Karpas-422 (cell line): Measurements from ENCODE around the gene MYO18A. TPM values are rescaled to one million over a fixed set of nuclear protein-coding genes. Genes with fewer than 3 reads are reported as not detected.

Experiments
- DNase-seq: peaks from one replicate; pipeline ENCODE4 v3.0.0-alpha.2; 2015
- H2AFZ ChIP-seq: fragments of 200-600 bp; sonication (generic); 2 replicates; pipeline ENCODE4 v1.6.1; 2014; ENCODE audit warnings: antibody characterized with exemption, low read length, mixed read lengths
- H3K27ac ChIP-seq: fragments of 200-600 bp; sonication (generic); 2 replicates; pipeline ENCODE4 v1.5.1; 2014; ENCODE audit warnings: mild to moderate bottlenecking, low read length, moderate library complexity
- H3K27me3 ChIP-seq: fragments of 200-600 bp; sonication (generic); 2 replicates; pipeline ENCODE4 v1.6.1; 2014; ENCODE audit warnings: low read length, mixed read lengths
- H3K36me3 ChIP-seq: fragments of 200-600 bp; sonication (generic); 2 replicates; pipeline ENCODE4 v1.6.1; 2014; ENCODE audit warnings: low read length, mixed read lengths; ENCODE audit not compliant: insufficient read depth
- H3K4me1 ChIP-seq: fragments of 200-600 bp; sonication (generic); 2 replicates; pipeline ENCODE4 v1.6.1; 2014; ENCODE audit warnings: mild to moderate bottlenecking, low read length, mixed read lengths
- H3K4me2 ChIP-seq: fragments of 200-600 bp; sonication (generic); 2 replicates; pipeline ENCODE4 v1.6.1; 2014; ENCODE audit warnings: low read length, low read depth, mild to moderate bottlenecking; ENCODE audit not compliant: poor library complexity, severe bottlenecking
- H3K4me3 ChIP-seq: fragments of 200-600 bp; sonication (generic); 2 replicates; pipeline ENCODE4 v1.5.1; 2014; ENCODE audit warnings: mild to moderate bottlenecking, antibody characterized with exemption, low read length, mixed read lengths
- H3K79me2 ChIP-seq: fragments of 200-600 bp; sonication (generic); 2 replicates; pipeline ENCODE4 v1.6.1; 2014; ENCODE audit warnings: mild to moderate bottlenecking, low read length, mixed read lengths
- H3K9ac ChIP-seq: fragments of 200-600 bp; sonication (generic); 2 replicates; pipeline ENCODE4 v1.6.0; 2014; ENCODE audit warnings: low read length
- H3K9me2 ChIP-seq: fragments of 200-600 bp; sonication (generic), shearing (Covaris generic); replicated peaks from 2 replicates; pipeline ENCODE4 v1.6.0; 2014; ENCODE audit warnings: mild to moderate bottlenecking, low read length, moderate library complexity; ENCODE audit not compliant: insufficient read depth
- H3K9me3 ChIP-seq: fragments of 300-700, 200-600 bp; sonication (generic); 2 replicates; pipeline ENCODE4 v1.6.1; 2014; ENCODE audit warnings: low read length, mixed read lengths
- H4K20me1 ChIP-seq: fragments of 200-600 bp; sonication (generic); 2 replicates; pipeline ENCODE4 v1.6.1; 2014; ENCODE audit warnings: mild to moderate bottlenecking, antibody characterized with exemption, low read length, low read depth; ENCODE audit not compliant: insufficient read depth
- total RNA-seq: library from RNA; depleted of rRNA; stranded (reverse); fragments of >200 nt; shearing (Covaris generic); gene quantifications from 2 replicates; pipeline ENCODE4 v1.2.3, GENCODE V29; 2014; ENCODE audit warnings: low replicate concordance

MYO18A gene
- total RNA-seq, 1 experiment from 2014 or later = 16.4 TPM

DNA sequence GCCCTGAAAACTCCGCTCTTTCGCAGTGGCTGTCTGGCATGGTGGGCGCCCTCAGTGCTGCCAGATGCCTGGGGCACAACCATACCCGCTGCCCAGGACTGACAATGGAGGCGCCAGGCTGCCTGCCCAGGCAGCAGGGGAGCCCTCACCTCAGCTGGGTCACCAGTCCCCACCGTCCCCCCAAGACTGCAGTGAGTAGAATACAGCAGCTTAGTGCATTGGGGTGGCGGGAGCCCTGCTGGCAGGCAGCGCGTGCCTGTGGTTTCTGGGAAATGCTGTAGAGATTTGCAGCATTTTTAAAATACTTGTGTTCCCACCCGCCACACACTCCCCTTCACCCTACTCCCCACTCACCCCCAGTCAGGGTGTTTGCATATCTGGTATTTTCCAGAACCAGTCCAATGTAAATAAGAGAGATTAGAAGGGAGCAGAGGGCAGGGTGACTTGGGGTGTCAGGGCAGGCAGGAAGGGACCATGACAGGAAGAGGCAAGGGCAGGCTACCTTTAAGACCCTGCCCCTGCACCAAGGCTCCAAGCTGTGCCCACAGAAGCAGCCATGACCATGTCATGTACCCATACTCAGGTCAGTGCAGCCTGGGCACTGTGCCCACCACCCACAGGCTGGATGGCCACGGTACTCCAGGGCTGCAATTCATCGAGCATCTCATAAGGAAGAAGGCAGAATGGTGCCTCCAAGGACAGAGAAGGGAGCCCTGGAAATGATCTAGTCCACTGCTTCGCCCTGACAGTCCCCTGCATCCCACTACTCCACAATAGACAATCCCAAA is 21.5 kb downstream of the MYO18A start:
- Histone ChIP-seq H3K4me3 (no peak overlapping the region), H4K20me1 (no peaks in the 10 kb centered on the region), H3K27ac (no peak overlapping the region), H3K4me2 (no peak overlapping the region), H3K79me2 (no peaks in the 10 kb centered on the region), H3K4me1 (peaks cover 8% of the 10 kb centered on the region; the same call in 1 of the 2 replicates), H3K27me3 (no peaks in the 10 kb centered on the region), H3K9me2 (no peaks in the 10 kb centered on the region), H3K9ac (no peak overlapping the region), H3K9me3 (no peaks in the 10 kb centered on the region), H3K36me3 (no peaks in the 10 kb centered on the region), H2AFZ (no peak overlapping the region)
- no peak for DNase-seq

- Histone ChIP-seq H3K4me3 (no peak overlapping the region), H4K20me1 (no peaks in the 10 kb centered on the region), H3K27me3 (no peaks in the 10 kb centered on the region), H3K9ac (no peak overlapping the region), H3K4me2 (no peak overlapping the region), H3K36me3 (no peaks in the 10 kb centered on the region), H3K9me3 (no peaks in the 10 kb centered on the region), H3K27ac (no peak overlapping the region), H3K9me2 (no peaks in the 10 kb centered on the region), H2AFZ (no peak overlapping the region), H3K79me2 (no peaks in the 10 kb centered on the region), H3K4me1 (peaks cover 8% of the 10 kb centered on the region; the same call in 1 of the 2 replicates)
- DNase-seq = no peak
These were observed 22.1 kb downstream of the MYO18A start for GRCh38 chr17:29158096-29158487.

DNA sequence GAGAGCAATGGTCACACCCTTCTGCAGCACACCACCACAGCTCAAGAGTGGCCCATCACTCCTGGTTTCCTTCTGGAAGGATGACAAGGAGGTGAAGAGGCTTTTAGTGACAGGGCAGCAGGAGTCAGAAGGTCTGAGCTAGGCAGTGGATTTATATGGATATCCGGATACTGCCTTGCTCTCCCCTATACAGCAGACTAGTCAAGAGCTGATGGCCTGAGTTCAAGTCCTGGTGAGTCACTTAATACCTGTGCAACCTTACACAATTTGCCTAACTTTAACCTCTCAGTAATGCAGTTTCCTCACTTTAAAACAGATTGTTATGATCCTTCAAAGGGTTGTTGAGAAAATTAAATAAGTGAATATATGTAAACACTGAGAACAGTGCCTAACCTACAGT is 22.9 kb downstream of the MYO18A start:
- Histone ChIP-seq H3K4me1 (peaks cover 8% of the 10 kb centered on the region; the same call in 1 of the 2 replicates), H3K9ac (no peak overlapping the region), H4K20me1 (no peaks in the 10 kb centered on the region), H3K4me2 (no peak overlapping the region), H3K79me2 (no peaks in the 10 kb centered on the region), H3K27ac (no peak overlapping the region), H3K9me2 (no peaks in the 10 kb centered on the region), H3K9me3 (no peaks in the 10 kb centered on the region), H3K27me3 (no peaks in the 10 kb centered on the region), H3K36me3 (no peaks in the 10 kb centered on the region), H3K4me3 (no peak overlapping the region), H2AFZ (no peak overlapping the region)
- DNase-seq = no peak

DNA sequence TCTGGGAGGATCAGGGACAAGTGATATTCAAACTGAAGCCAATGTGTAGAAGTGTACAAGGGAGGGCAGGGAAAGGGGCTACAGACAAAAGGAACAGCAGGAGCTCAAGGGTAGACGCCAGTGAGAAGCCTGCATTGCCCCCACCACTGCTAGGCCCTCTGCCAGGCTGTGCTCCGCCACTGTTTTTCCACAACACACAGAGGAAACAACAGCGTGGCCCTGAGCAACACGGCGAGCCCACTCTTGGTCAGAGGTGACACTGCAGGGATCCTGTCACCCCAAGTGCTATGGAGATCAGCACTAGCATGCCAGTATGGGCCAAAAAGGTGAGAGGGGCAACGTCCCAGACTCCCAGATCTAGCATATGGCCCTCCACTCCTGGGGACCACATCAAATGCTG is 23.4 kb downstream of the MYO18A start:
- Histone ChIP-seq H3K4me2 (no peak overlapping the region), H3K36me3 (no peaks in the 10 kb centered on the region), H3K27ac (no peak overlapping the region), H2AFZ (no peak overlapping the region), H3K9ac (no peak overlapping the region), H3K79me2 (no peaks in the 10 kb centered on the region), H3K9me3 (no peaks in the 10 kb centered on the region), H3K4me1 (peaks cover 8% of the 10 kb centered on the region; the same call in 1 of the 2 replicates), H4K20me1 (no peaks in the 10 kb centered on the region), H3K27me3 (no peaks in the 10 kb centered on the region), H3K4me3 (no peak overlapping the region), H3K9me2 (no peaks in the 10 kb centered on the region)
- no peak for DNase-seq

- peaks cover 8% of the 10 kb centered on the region; the same call in 1 of the 2 replicates for H3K4me1 ChIP-seq
- no peak for DNase-seq
- no peak overlapping the region for H2AFZ ChIP-seq
- no peaks in the 10 kb centered on the region for H3K36me3 ChIP-seq
- no peak overlapping the region for H3K4me3 ChIP-seq
- no peaks in the 10 kb centered on the region for H3K9me3 ChIP-seq
- no peak overlapping the region for H3K9ac ChIP-seq
- no peak overlapping the region for H3K27ac ChIP-seq
- H3K4me2 ChIP-seq = no peak overlapping the region
- no peaks in the 10 kb centered on the region for H3K79me2 ChIP-seq
- H3K27me3 ChIP-seq = no peaks in the 10 kb centered on the region
- no peaks in the 10 kb centered on the region for H3K9me2 ChIP-seq
- no peaks in the 10 kb centered on the region for H4K20me1 ChIP-seq
These were observed 24.2 kb downstream of the MYO18A start for GRCh38 chr17:29155966-29156338.

DNA sequence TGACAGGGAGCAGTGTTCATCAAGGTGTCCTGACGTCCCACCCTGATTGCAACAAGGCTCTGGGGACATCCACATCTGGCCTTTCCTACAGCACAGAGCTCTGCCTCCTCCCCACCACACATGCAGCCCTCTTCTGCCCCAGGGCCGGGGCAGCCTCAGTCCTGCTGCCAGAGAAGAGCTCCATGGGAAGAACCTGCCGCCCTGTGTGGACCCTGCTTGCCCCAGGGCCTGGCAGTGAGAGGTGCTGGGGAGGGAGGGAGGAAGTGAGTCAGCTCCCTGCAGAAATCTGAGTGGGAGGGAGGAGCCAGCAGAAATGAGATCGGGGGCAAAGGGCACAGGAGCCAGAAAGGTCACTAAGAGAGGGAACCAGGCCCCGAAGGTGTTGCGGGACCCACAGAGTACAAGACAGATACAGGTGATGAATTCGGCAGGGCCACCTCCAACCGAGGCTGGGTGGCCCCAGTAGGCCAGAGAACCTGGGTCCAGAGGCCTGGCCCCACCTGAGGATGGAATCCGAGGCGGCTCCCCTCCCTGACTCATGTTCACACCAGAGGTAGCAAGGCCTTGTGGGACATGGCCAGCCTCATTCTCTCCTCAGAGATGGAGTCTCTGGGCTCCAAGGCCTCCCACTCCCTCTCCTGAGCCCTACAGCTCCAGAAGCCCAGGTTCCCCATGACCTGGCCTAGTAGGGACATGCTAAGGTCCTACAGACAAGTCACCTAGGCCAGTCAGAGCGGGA is 24.8 kb downstream of the MYO18A start:
- H3K9ac ChIP-seq = no peak overlapping the region
- H3K9me3 ChIP-seq = no peaks in the 10 kb centered on the region
- no peak overlapping the region for H3K4me3 ChIP-seq
- no peak overlapping the region for H3K27ac ChIP-seq
- H4K20me1 ChIP-seq = no peaks in the 10 kb centered on the region
- H3K79me2 ChIP-seq = no peaks in the 10 kb centered on the region
- H3K4me1 ChIP-seq = peaks cover 5% of the 10 kb centered on the region; the same call in 1 of the 2 replicates
- no peak overlapping the region for H2AFZ ChIP-seq
- H3K27me3 ChIP-seq = no peaks in the 10 kb centered on the region
- H3K36me3 ChIP-seq = no peaks in the 10 kb centered on the region
- H3K4me2 ChIP-seq = no peak overlapping the region
- DNase-seq = no peak
- H3K9me2 ChIP-seq = no peaks in the 10 kb centered on the region

GRCh38 chr17:29154516-29155226 is 25.5 kb downstream of the MYO18A start:
- Histone ChIP-seq H2AFZ (no peak overlapping the region), H3K4me1 (peaks cover 4% of the 10 kb centered on the region), H3K27ac (no peak overlapping the region), H3K9ac (no peak overlapping the region), H3K4me2 (no peak overlapping the region), H3K9me3 (no peaks in the 10 kb centered on the region), H3K4me3 (no peak overlapping the region), H3K36me3 (no peaks in the 10 kb centered on the region), H3K9me2 (no peaks in the 10 kb centered on the region), H4K20me1 (no peaks in the 10 kb centered on the region), H3K27me3 (no peaks in the 10 kb centered on the region), H3K79me2 (no peaks in the 10 kb centered on the region)
- no peak for DNase-seq

- H3K4me3 ChIP-seq = no peak overlapping the region
- H2AFZ ChIP-seq = no peak overlapping the region
- no peaks in the 10 kb centered on the region for H3K36me3 ChIP-seq
- no peaks in the 10 kb centered on the region for H3K27me3 ChIP-seq
- DNase-seq = no peak
- H3K9ac ChIP-seq = no peak overlapping the region
- H3K79me2 ChIP-seq = no peaks in the 10 kb centered on the region
- peaks cover 20% of the 10 kb centered on the region for H3K4me1 ChIP-seq
- H3K9me2 ChIP-seq = no peaks in the 10 kb centered on the region
- no peaks in the 10 kb centered on the region for H4K20me1 ChIP-seq
- no peak overlapping the region for H3K27ac ChIP-seq
- no peaks in the 10 kb centered on the region for H3K9me3 ChIP-seq
- no peak overlapping the region for H3K4me2 ChIP-seq
These were observed 28.6 kb downstream of the MYO18A start for GRCh38 chr17:29151567-29151966.
